HepG2 (cell line): Measurements from ENCODE around the gene XAGE3. TPM values are rescaled to one million over a fixed set of nuclear protein-coding genes. Genes with fewer than 3 reads are reported as not detected.

Experiments used
- ATAC-seq: fragments of 200-7000 bp; cut with Tn5 transposase; 3 replicates; pipeline ENCODE4 v1.9.1; 2020; ENCODE audit warnings: mild to moderate bottlenecking, moderate library complexity
- BruUV-seq: library from RNA; stranded (reverse); fragments of 400-500 nt; replicated peaks from 2 replicates; lab custom pipeline; 2021; lab: Mats Ljungman, UMichigan
- CTCF ChIA-PET: fragments of 300-600 bp; formaldehyde crosslinking; extraction: SDS; loops from one replicate; lab custom pipeline; 2021; ENCODE audit warnings: low total read pairs, inconsistent platforms, low intra/inter-chr PET ratio; lab: Yijun Ruan, JAX
- POLR2A ChIA-PET: fragments of 350-600 bp; sonication (Branson Sonifier 250); formaldehyde crosslinking; loops from one replicate; lab custom pipeline; 2020; ENCODE audit warnings: antibody characterized with exemption, inconsistent platforms; lab: Yijun Ruan, JAX
- DNase-seq: peaks from one replicate; pipeline ENCODE4 v3.0.0-alpha.2; 2015; ENCODE audit warnings: low spot score
- FAIRE-seq: peaks from 3 replicates; lab custom pipeline; 2011; peaks lifted over from hg19 to GRCh38; lab: Jason Lieb, UNC
- H2AFZ ChIP-seq: one replicate; pipeline ENCODE4 v1.6.1; 2011; ENCODE audit warnings: low read length, inconsistent platforms
- H3K27ac ChIP-seq: fragments of 300-600 bp; 3 replicates; pipeline ENCODE4 v1.8.0; 2011; ENCODE audit warnings: mixed run types, mild to moderate bottlenecking, mixed read lengths, low read length, inconsistent platforms; ENCODE audit not compliant: insufficient read depth; ENCODE audit errors: extremely low read length
- H3K27me3 ChIP-seq, 2 experiments: fragments of 200-600 bp in 1 of 2; 2 replicates in 1 of 2; 3 replicates in 1 of 2; pipeline versions ENCODE4 v1.6.0 to v1.8.0; 2011; ENCODE audit warnings: low read length in 2 of 2, mild to moderate bottlenecking in 2 of 2, moderate library complexity in 2 of 2, inconsistent platforms in 1 of 2; ENCODE audit not compliant: insufficient read depth in 2 of 2, control insufficient read depth in 1 of 2
- H3K36me3 ChIP-seq, 2 experiments: fragments of 200-600 bp in 1 of 2; replicated peaks in 1 of 2; 2 replicates in 1 of 2; 3 replicates in 1 of 2; pipeline versions ENCODE4 v1.5.1 to v1.8.0; 2011; ENCODE audit warnings: low read length in 2 of 2, inconsistent platforms in 1 of 2; ENCODE audit not compliant: insufficient read depth in 2 of 2, control insufficient read depth in 1 of 2
- H3K4me1 ChIP-seq: 2 replicates; pipeline ENCODE4 v1.5.1; 2012; ENCODE audit warnings: low read length, inconsistent platforms; ENCODE audit not compliant: insufficient read depth
- H3K4me2 ChIP-seq: 2 replicates; pipeline ENCODE4 v1.6.0; 2011; ENCODE audit warnings: low read depth, low read length, inconsistent platforms
- H3K4me3 ChIP-seq, 3 experiments: fragments of 200-600 bp in 1 of 3; sonication (generic), shearing (Covaris generic) in 1 of 3; replicated peaks in 1 of 3; 2 replicates each; pipeline ENCODE4 v1.5.1; 2011 to 2016; ENCODE audit warnings: low read length in 3 of 3, inconsistent platforms in 2 of 3, low read depth in 2 of 3, mild to moderate bottlenecking in 2 of 3, control low read depth in 1 of 3, mixed read lengths in 1 of 3; ENCODE audit not compliant: insufficient read depth in 1 of 3
- H3K79me2 ChIP-seq: one replicate; pipeline ENCODE4 v1.6.1; 2011; ENCODE audit warnings: low read length, inconsistent platforms; ENCODE audit not compliant: insufficient read depth
- H3K9ac ChIP-seq: 2 replicates; pipeline ENCODE4 v1.6.0; 2011; ENCODE audit warnings: mild to moderate bottlenecking, low read depth, low read length, inconsistent platforms; ENCODE audit not compliant: insufficient read depth
- H3K9me3 ChIP-seq: 2 replicates; pipeline ENCODE4 v1.5.1; 2012; ENCODE audit warnings: mild to moderate bottlenecking, low read length
- H4K20me1 ChIP-seq: 2 replicates; pipeline ENCODE4 v1.6.0; 2011; ENCODE audit warnings: inconsistent platforms, mild to moderate bottlenecking, low read length, moderate library complexity; ENCODE audit not compliant: insufficient read depth
- KLF16 ChIP-seq, 2 experiments: sonication (generic) in 1 of 2; formaldehyde crosslinking in 1 of 2; IDR thresholded peaks; 2 replicates each; pipeline versions ENCODE4 v1.6.1 to v1.8.0; 2016 to 2023; ENCODE audit warnings: missing genetic modification reagents in 2 of 2, missing compliant biosample characterization in 1 of 2
- MAFF ChIP-seq: IDR thresholded peaks from 2 replicates; pipeline ENCODE4 v1.6.1; 2011; ENCODE audit warnings: low read depth, low read length, improper control_type of control experiment
- MAFK ChIP-seq, 2 experiments: IDR thresholded peaks in 1 of 2; conservative IDR thresholded peaks in 1 of 2; 2 replicates each; pipeline ENCODE4 v1.6.1; 2011; ENCODE audit warnings: improper control_type of control experiment in 2 of 2, low read length in 2 of 2
- WGBS: methylation state at CpG from one replicate; pipeline ENCODE4 v1.1.6; 2017; ENCODE audit warnings: low lambda C conversion rate; 5-methylcytosine and 5-hydroxymethylcytosine counted together
- in situ Hi-C: cut with HindIII; loops from 2 replicates; pipeline ENCODE4 v1.10.0; 2017; ENCODE audit warnings: low pct_unique_long_range_greater_than_20kb; ENCODE audit not compliant: extremely low pct_ligation_motif_present
- intact Hi-C: fragments of 100-400 bp; cut with micrococcal nuclease; formaldehyde crosslinking; loops from one replicate; pipeline ENCODE4 v1.10.0; 2022; ENCODE audit not compliant: unreplicated experiment
- polyA plus RNA-seq, 8 experiments: library from polyadenylated mRNA; depleted of rRNA in 3 of 8; stranded (reverse) in 7 of 8; unstranded in 1 of 8; fragments of >200 nt; fragmentation: Illumina TruSeq in 4 of 8; extraction: Trizol in 4 of 8; gene quantifications; 2 replicates each; pipeline versions ENCODE4 v1.2.1 to v1.2.3, GENCODE V29; 2011 to 2016; ENCODE audit warnings: low read depth in 4 of 8, missing spikeins in 1 of 8, mixed read lengths in 1 of 8; ENCODE audit not compliant: insufficient read depth in 1 of 8
- total RNA-seq, 5 experiments: library from RNA; depleted of rRNA; stranded (reverse); fragments of >200 nt; fragmentation: Illumina TruSeq; extraction: Trizol; gene quantifications; 2 replicates each; pipeline ENCODE4 v1.2.3, GENCODE V29; 2016; ENCODE audit warnings: low read depth in 1 of 5

XAGE3 gene
- total and polyA plus RNA-seq, 2 of the 13 experiments (the other 11 are each of a cell fraction or from before 2014, with no cell fraction given) = not detected

GRCh38 chrX:52819788-52820187 lies 48.1 kb downstream of the XAGE3 start:
- no TSS peak for BruUV-seq
- Histone ChIP-seq H3K27ac (no peak overlapping the region), H3K9ac (no peak overlapping the region), H3K9me3 (no peaks in the 10 kb centered on the region), H3K4me3 (no peak overlapping the region), H2AFZ (no peak overlapping the region), H3K79me2 (no peaks in the 10 kb centered on the region), H4K20me1 (no peaks in the 10 kb centered on the region), H3K4me2 (no peak overlapping the region), H3K4me1 (no peaks in the 10 kb centered on the region), H3K27me3 (no peaks in the 10 kb centered on the region), H3K36me3 (no peaks in the 10 kb centered on the region)
- 0% methylated on average over 3 of the region's 4 CpGs for WGBS
- no peak for ATAC-seq
- ChIA-PET POLR2A (no interaction called here), CTCF (no interaction called here)
- TF ChIP-seq MAFF (peak; percentile 42), MAFK (conservative IDR thresholded peaks at IDR 0.05 in 1 of 2, IDR thresholded peaks at IDR 0.05 in 1 of 2; ENCODE audit: low read length in 2 of 2) (peak; percentile 8 to 72; a peak in 2 of 4 replicates), KLF16 (CRISPR knock-in tag; IDR thresholded peaks at IDR 0.05) (no peak)
- FAIRE-seq = no peak
- in situ Hi-C loops (no loop called here), intact Hi-C loops (no loop called here)
- no peak for DNase-seq

Other genes with a start within 250 kb of the XAGE3 start
- gene SSX7, start 213.2 kb downstream of the XAGE3 start, total RNA-seq (2016; rRNA removed; fragmentation: Illumina TruSeq; extraction: Trizol) = not detected in 2 replicates
- gene SSX7, start 213.2 kb downstream of the XAGE3 start, polyA plus RNA-seq (2011; rRNA removed) = not detected in 2 replicates
- not detected in 2 replicates for gene SSX2, start 160.9 kb downstream of the XAGE3 start, total RNA-seq (2016; rRNA removed; fragmentation: Illumina TruSeq; extraction: Trizol)
- gene SSX2, start 160.9 kb downstream of the XAGE3 start, polyA plus RNA-seq (2011; rRNA removed) = not detected in 2 replicates
- gene SSX2B, start 116.8 kb downstream of the XAGE3 start, total RNA-seq (2016; rRNA removed; fragmentation: Illumina TruSeq; extraction: Trizol) = not detected in 2 replicates
- not detected in 2 replicates for gene SSX2B, start 116.8 kb downstream of the XAGE3 start, polyA plus RNA-seq (2011; rRNA removed)
- not detected in 2 replicates for gene SPANXN5, start 70.7 kb downstream of the XAGE3 start, total RNA-seq (2016; rRNA removed; fragmentation: Illumina TruSeq; extraction: Trizol)
- gene SPANXN5, start 70.7 kb downstream of the XAGE3 start, polyA plus RNA-seq (2011; rRNA removed) = not detected in 2 replicates
- gene XAGE5, start 56.8 kb downstream of the XAGE3 start, total RNA-seq (2016; rRNA removed; fragmentation: Illumina TruSeq; extraction: Trizol) = not detected in 2 replicates
- not detected in 2 replicates for gene XAGE5, start 56.8 kb downstream of the XAGE3 start, polyA plus RNA-seq (2011; rRNA removed)
- 6.3 and 7.8 TPM in 2 replicates for gene FAM156B, start 29.2 kb upstream of the XAGE3 start, total RNA-seq (2016; rRNA removed; fragmentation: Illumina TruSeq; extraction: Trizol)
- 82.1 and 85.9 TPM in 2 replicates for gene FAM156B, start 29.2 kb upstream of the XAGE3 start, polyA plus RNA-seq (2011; rRNA removed)
- 7.2 and 15.4 TPM in 2 replicates for gene FAM156A, start 90.4 kb upstream of the XAGE3 start, total RNA-seq (2016; rRNA removed; fragmentation: Illumina TruSeq; extraction: Trizol)
- 53.8 and 57.9 TPM in 2 replicates for gene FAM156A, start 90.4 kb upstream of the XAGE3 start, polyA plus RNA-seq (2011; rRNA removed)
- not detected in 2 replicates for gene GPR173, start 180.7 kb upstream of the XAGE3 start, total RNA-seq (2016; rRNA removed; fragmentation: Illumina TruSeq; extraction: Trizol)
- gene GPR173, start 180.7 kb upstream of the XAGE3 start, polyA plus RNA-seq (2011; rRNA removed) = 0.04 and 0.10 TPM in 2 replicates
- 6.5 and 10.1 TPM in 2 replicates for gene TSPYL2, start 214.3 kb upstream of the XAGE3 start, total RNA-seq (2016; rRNA removed; fragmentation: Illumina TruSeq; extraction: Trizol)
- 13.8 and 15.5 TPM in 2 replicates for gene TSPYL2, start 214.3 kb upstream of the XAGE3 start, polyA plus RNA-seq (2011; rRNA removed)
- 3.5 and 4.4 TPM in 2 replicates for gene KANTR, start 226.1 kb upstream of the XAGE3 start, total RNA-seq (2016; rRNA removed; fragmentation: Illumina TruSeq; extraction: Trizol)
- 7.1 and 9.0 TPM in 2 replicates for gene KANTR, start 226.1 kb upstream of the XAGE3 start, polyA plus RNA-seq (2011; rRNA removed)